A673 (cell line): ENCODE results near the gene TMEM232. TPM values are rescaled to one million over a fixed set of nuclear protein-coding genes. Genes with fewer than 3 reads are reported as not detected.

ENCODE experiments used
- BruUV-seq: library from RNA; stranded (reverse); fragments of 400-500 nt; replicated peaks from 2 replicates; lab custom pipeline; 2021; lab: Mats Ljungman, UMichigan
- CTCF ChIA-PET: fragments of 300-600 bp; sonication (Branson Sonifier 250); formaldehyde crosslinking; loops from one replicate; lab custom pipeline; 2022; ENCODE audit warnings: antibody characterized with exemption; lab: Charles Lee
- POLR2A ChIA-PET: fragments of 300-600 bp; sonication (Branson Sonifier 250); formaldehyde crosslinking; loops from one replicate; lab custom pipeline; 2022; ENCODE audit warnings: antibody characterized with exemption; ENCODE audit not compliant: low non-redundant PET; lab: Charles Lee
- DNase-seq: peaks from one replicate; pipeline ENCODE4 v3.0.0-alpha.2; 2015; ENCODE audit warnings: low spot score
- H3K27ac ChIP-seq: fragments of 200-600 bp; sonication (generic); 2 replicates; pipeline ENCODE4 v1.5.1; 2016; ENCODE audit warnings: mixed run types, low read depth, mild to moderate bottlenecking, mixed read lengths, antibody characterized with exemption, low read length; ENCODE audit not compliant: poor library complexity, severe bottlenecking
- H3K27me3 ChIP-seq: fragments of 200-600 bp; sonication (generic); replicated peaks from 2 replicates; pipeline ENCODE4 v1.6.1; 2017; ENCODE audit warnings: mixed run types, low read depth, mild to moderate bottlenecking, mixed read lengths, antibody characterized with exemption, low read length; ENCODE audit not compliant: insufficient read depth, poor library complexity
- H3K36me3 ChIP-seq: fragments of 200-600 bp; sonication (generic); 2 replicates; pipeline ENCODE4 v1.6.1; 2016; ENCODE audit warnings: mixed run types, mild to moderate bottlenecking, mixed read lengths, antibody characterized with exemption, low read length; ENCODE audit not compliant: insufficient read depth, poor library complexity, severe bottlenecking
- H3K4me1 ChIP-seq: fragments of 200-600 bp; sonication (generic); 2 replicates; pipeline ENCODE4 v1.6.1; 2017; ENCODE audit warnings: mixed run types, mild to moderate bottlenecking, mixed read lengths, antibody characterized with exemption, low read length; ENCODE audit not compliant: insufficient read depth, poor library complexity, severe bottlenecking
- H3K4me3 ChIP-seq: fragments of 200-600 bp; sonication (generic); 2 replicates; pipeline ENCODE4 v1.5.1; 2016; ENCODE audit warnings: low read depth, mixed run types, mild to moderate bottlenecking, mixed read lengths, low read length; ENCODE audit not compliant: poor library complexity, severe bottlenecking
- H3K9me3 ChIP-seq: fragments of 200-600 bp; sonication (generic); 2 replicates; pipeline ENCODE4 v1.6.1; 2016; ENCODE audit warnings: mixed run types, low read depth, mild to moderate bottlenecking, mixed read lengths, antibody characterized with exemption, low read length; ENCODE audit not compliant: poor library complexity, severe bottlenecking
- CTCF ChIP-seq: fragments of 300-800, 200-600 bp; sonication (generic); conservative IDR thresholded peaks from 2 replicates; pipeline ENCODE4 v1.5.1; 2017; ENCODE audit warnings: low read depth, mild to moderate bottlenecking, antibody characterized with exemption, low read length, moderate library complexity, mixed read lengths
- EZH2 ChIP-seq: fragments of 200-600 bp; sonication (generic); IDR thresholded peaks from 2 replicates; pipeline ENCODE4 v1.6.1; 2017; ENCODE audit warnings: borderline replicate concordance, low read depth, mild to moderate bottlenecking, mixed read lengths, antibody characterized with exemption, low read length; ENCODE audit not compliant: poor library complexity, severe bottlenecking
- intact Hi-C: fragments of 100-400 bp; cut with micrococcal nuclease; formaldehyde crosslinking; loops from one replicate; pipeline ENCODE4 v1.10.0; 2022; ENCODE audit not compliant: unreplicated experiment
- total RNA-seq: library from RNA; stranded (reverse); gene quantifications from 2 replicates; pipeline ENCODE4 v1.2.3, GENCODE V29; 2021

Gene TMEM232
- total RNA-seq, 1 experiment from 2014 or later = 0.82 TPM

GRCh38 chr5:110588286-110588980 lies 138.0 kb downstream of the TMEM232 start:
- TF ChIP-seq CTCF (no peak), EZH2 (no peak)
- Histone ChIP-seq H3K36me3 (no peaks in the 10 kb centered on the region), H3K4me3 (no peak overlapping the region), H3K27ac (no peak overlapping the region), H3K4me1 (no peaks in the 10 kb centered on the region), H3K27me3 (no peaks in the 10 kb centered on the region), H3K9me3 (no peaks in the 10 kb centered on the region)
- intact Hi-C loops = no loop called here
- DNase-seq = no peak
- POLR2A ChIA-PET = no interaction called here
- CTCF ChIA-PET = no interaction called here
- no TSS peak for BruUV-seq

DNA sequence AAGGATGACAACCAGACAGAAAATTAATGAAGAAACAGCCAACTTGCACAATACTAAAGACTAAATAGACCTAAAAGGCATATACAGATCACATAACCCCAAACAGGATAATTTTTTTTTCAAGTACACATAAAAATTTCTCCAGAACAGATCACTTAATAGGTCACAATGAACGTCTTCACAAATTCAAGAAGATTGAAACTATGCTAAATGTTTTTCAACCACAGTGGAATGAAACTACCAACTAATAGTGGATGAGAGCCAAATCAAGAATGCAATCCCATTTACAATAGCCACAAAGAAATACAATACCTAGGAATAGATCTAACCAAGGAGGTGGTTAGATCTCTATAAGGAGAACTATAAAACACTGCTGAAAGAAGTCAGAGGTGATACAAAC lies 145.8 kb downstream of the TMEM232 start:
- TF ChIP-seq CTCF (no peak), EZH2 (no peak)
- CTCF ChIA-PET = no interaction called here
- BruUV-seq = no TSS peak
- Histone ChIP-seq H3K27me3 (no peaks in the 10 kb centered on the region), H3K27ac (no peak overlapping the region), H3K4me3 (no peak overlapping the region), H3K9me3 (no peaks in the 10 kb centered on the region), H3K4me1 (no peaks in the 10 kb centered on the region), H3K36me3 (no peaks in the 10 kb centered on the region)
- intact Hi-C loops = no loop called here
- POLR2A ChIA-PET = no interaction called here
- DNase-seq = no peak

DNA sequence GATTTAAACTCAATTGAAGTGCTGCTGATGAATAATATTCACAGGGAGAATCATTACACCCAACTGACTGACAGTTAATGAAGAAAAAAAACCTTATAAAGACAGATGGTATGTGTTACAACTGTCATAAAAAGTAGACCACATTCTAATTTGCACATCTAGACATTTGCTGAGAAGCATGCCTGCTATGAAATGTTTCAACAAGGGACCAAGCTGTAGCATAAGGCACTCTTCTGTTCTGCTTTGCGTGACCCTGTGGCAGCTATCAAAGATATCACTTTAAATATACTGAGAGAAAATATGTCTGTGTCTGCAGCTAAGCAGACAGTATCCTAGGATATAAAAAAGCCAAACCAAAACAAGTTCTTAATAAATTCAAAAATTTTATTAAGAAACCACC lies 153.7 kb downstream of the TMEM232 start:
- Histone ChIP-seq H3K36me3 (no peaks in the 10 kb centered on the region), H3K9me3 (no peaks in the 10 kb centered on the region), H3K4me1 (no peaks in the 10 kb centered on the region), H3K27me3 (no peaks in the 10 kb centered on the region), H3K4me3 (no peak overlapping the region), H3K27ac (no peak overlapping the region)
- CTCF ChIA-PET = no interaction called here
- no peak for TF ChIP-seq EZH2
- TF ChIP-seq CTCF = no peak
- DNase-seq = no peak
- POLR2A ChIA-PET = no interaction called here
- no TSS peak for BruUV-seq
- intact Hi-C loops = no loop called here
